Measurements from ENCODE around the gene ADH1A. TPM values are rescaled to one million over a fixed set of nuclear protein-coding genes. Genes with fewer than 3 reads are reported as not detected.

Gene ADH1A
- polyA plus RNA-seq, 1 of the 3 experiments (the other 2 are of a cell fraction), result not detected

DNA sequence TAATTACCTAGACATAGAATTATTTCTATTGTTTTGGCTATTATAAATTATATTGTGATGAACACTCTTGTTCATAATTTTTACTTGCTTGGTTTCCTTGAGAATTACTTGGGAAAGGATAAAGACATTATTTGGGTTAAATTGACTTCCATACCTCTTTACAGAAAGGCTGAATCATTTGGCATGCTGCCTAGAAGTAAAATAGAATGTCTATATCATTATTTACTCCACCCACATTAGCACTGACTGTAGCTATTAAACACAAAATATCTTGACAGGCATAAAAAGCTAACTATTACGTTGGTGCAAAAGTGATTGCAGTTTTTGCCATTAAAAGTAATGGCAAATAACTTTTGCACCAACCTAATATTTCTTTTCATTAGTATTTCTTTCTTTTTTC lies 42.1 kb downstream of the ADH1A start:
- Histone ChIP-seq H3K4me1 (ENCODE audit: control insufficient read depth in 1 of 2, insufficient read depth in 2 of 2, low read depth in 1 of 2, low read length in 1 of 2) (no peaks in the 10 kb centered on the region), H3K4me3 (ENCODE audit: low read depth in 2 of 2, low read length in 1 of 2) (no peak overlapping the region), H3K9me2 (no peaks in the 10 kb centered on the region), H3K36me3 (replicated peaks in 1 of 2; ENCODE audit: control insufficient read depth in 1 of 2, insufficient read depth in 2 of 2, low read length in 1 of 2) (no peaks in the 10 kb centered on the region), H3K27me3 (ENCODE audit: insufficient read depth) (no peaks in the 10 kb centered on the region), H3K9ac (no peak overlapping the region), H3F3A (replicated peaks; ENCODE audit: insufficient read depth) (no peaks in the 10 kb centered on the region), H3K9me3 (0 out of 2 replicates have a peak, but pooled peaks cover 4% of the 10 kb centered on the region), H2AFZ (ENCODE audit: low read depth) (no peak overlapping the region), H3K79me2 (ENCODE audit: insufficient read depth) (no peaks in the 10 kb centered on the region), H3K4me2 (no peak overlapping the region), H4K20me1 (ENCODE audit: insufficient read depth) (no peaks in the 10 kb centered on the region), H3K27ac (ENCODE audit: low read depth in 2 of 2, low read length in 1 of 2) (no peak overlapping the region)
- ChIA-PET POLR2A (no interaction called here), CTCF (no interaction called here)
- 63% methylated on average over 1 of the region's 1 CpG for WGBS (ENCODE audit: low lambda C conversion rate)
- TF ChIP-seq RCOR1 (IDR thresholded peaks at IDR 0.05; ENCODE audit: low read length), result no peak
- no peak for TF ChIP-seq TEAD4 (IDR thresholded peaks at IDR 0.05; ENCODE audit: borderline replicate concordance, insufficient read depth)
- no peak for DNase-seq

DNA sequence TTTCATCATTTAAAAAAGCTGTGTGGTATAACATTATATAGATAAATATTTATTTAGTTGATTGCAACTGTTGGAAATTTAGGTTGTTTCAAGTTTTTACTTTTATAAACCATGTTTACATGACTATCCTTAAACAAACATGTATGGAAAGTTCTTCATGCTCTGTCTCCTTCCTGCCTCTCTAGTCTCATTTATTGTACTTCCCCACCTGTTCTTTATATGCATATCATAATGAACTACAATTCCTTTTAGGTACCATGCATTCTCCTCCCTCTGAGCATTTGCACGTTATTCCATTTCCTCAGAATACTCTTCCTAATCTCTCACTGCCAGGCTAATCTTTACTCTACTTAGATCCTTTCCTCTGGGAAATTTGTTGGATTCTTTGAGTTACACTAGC lies 54.8 kb downstream of the ADH1A start:
- ChIA-PET POLR2A (no interaction called here), CTCF (no interaction called here)
- no peak for DNase-seq
- no peaks in the 10 kb centered on the region for H3K4me1 ChIP-seq (ENCODE audit: control insufficient read depth in 1 of 2, insufficient read depth in 2 of 2, low read depth in 1 of 2, low read length in 1 of 2)
- no peak overlapping the region for H3K9ac ChIP-seq
- no peak overlapping the region for H3K4me3 ChIP-seq (ENCODE audit: low read depth in 2 of 2, low read length in 1 of 2)
- no peaks in the 10 kb centered on the region for H3K27me3 ChIP-seq (ENCODE audit: insufficient read depth)
- H3F3A ChIP-seq (replicated peaks; ENCODE audit: insufficient read depth), result no peaks in the 10 kb centered on the region
- H3K9me2 ChIP-seq, result no peaks in the 10 kb centered on the region
- no peaks in the 10 kb centered on the region for H3K9me3 ChIP-seq
- TF ChIP-seq SMC3 (IDR thresholded peaks at IDR 0.05; ENCODE audit: low read depth, low read length) (no peak), EZH2phosphoT487 (IDR thresholded peaks at IDR 0.05; ENCODE audit: borderline replicate concordance, low read depth) (no peak), CHD2 (IDR thresholded peaks at IDR 0.05; ENCODE audit: low read length, partially characterized antibody) (no peak), TEAD4 (IDR thresholded peaks at IDR 0.05; ENCODE audit: borderline replicate concordance, insufficient read depth) (no peak), ELF1 (IDR thresholded peaks at IDR 0.05) (no peak), TAF1 (IDR thresholded peaks at IDR 0.05; ENCODE audit: borderline replicate concordance, low read depth, low read length) (no peak), YY1 (IDR thresholded peaks at IDR 0.05; ENCODE audit: low read depth) (no peak), MXI1 (IDR thresholded peaks at IDR 0.05; ENCODE audit: low read depth, low read length) (no peak), RCOR1 (IDR thresholded peaks at IDR 0.05; ENCODE audit: low read length) (no peak), TCF12 (IDR thresholded peaks at IDR 0.05) (no peak), SIN3A (IDR thresholded peaks at IDR 0.05; ENCODE audit: borderline replicate concordance, low read depth, low read length) (no peak)
- H3K4me2 ChIP-seq, result no peak overlapping the region
- no peak overlapping the region for H3K27ac ChIP-seq (ENCODE audit: low read depth in 2 of 2, low read length in 1 of 2)
- no peaks in the 10 kb centered on the region for H3K36me3 ChIP-seq (replicated peaks in 1 of 2; ENCODE audit: control insufficient read depth in 1 of 2, insufficient read depth in 2 of 2, low read length in 1 of 2)
- 0% methylated on average over 1 of the region's 1 CpG for WGBS (ENCODE audit: low lambda C conversion rate)
- no peaks in the 10 kb centered on the region for H3K79me2 ChIP-seq (ENCODE audit: insufficient read depth)
- no peak overlapping the region for H2AFZ ChIP-seq (ENCODE audit: low read depth)
- no peaks in the 10 kb centered on the region for H4K20me1 ChIP-seq (ENCODE audit: insufficient read depth)

DNA sequence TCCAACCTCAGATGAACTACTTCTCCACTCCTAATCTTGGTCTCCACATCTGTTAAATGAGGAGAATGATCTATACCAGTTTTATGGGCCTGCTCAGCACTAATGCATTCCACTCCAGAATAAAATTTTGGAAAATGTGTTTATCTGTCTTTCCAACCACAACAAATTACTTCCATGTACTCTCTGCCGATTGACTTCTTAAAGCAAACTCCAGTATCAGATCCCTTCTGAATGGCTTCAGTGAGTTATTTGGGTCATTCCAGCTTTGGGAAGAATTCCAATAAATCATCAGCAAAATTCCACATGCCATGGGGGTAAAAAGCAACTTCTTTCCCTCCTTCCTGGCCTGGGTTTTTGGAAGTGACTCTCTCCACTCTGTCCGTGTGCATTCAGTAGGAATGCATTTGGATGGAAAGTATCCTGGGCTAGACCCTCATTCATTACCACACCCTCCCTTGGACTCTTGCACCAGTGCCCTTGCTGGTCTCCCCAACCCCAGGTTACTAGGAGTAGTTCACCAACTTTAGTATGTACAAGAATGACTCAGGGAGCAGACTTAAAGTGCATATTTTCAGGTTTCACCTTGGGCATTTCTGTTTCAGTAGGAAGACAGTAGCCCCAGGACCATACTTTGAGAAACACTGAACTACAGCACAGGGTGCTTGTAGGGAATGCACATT lies 56.3 kb downstream of the ADH1A start:
- CTCF ChIA-PET, result no interaction called here
- Histone ChIP-seq H3K79me2 (ENCODE audit: insufficient read depth) (no peaks in the 10 kb centered on the region), H3K36me3 (replicated peaks in 1 of 2; ENCODE audit: control insufficient read depth in 1 of 2, insufficient read depth in 2 of 2, low read length in 1 of 2) (no peaks in the 10 kb centered on the region), H3K9ac (no peak overlapping the region), H3K27me3 (ENCODE audit: insufficient read depth) (no peaks in the 10 kb centered on the region), H3K4me3 (ENCODE audit: low read depth in 2 of 2, low read length in 1 of 2) (no peak overlapping the region), H3K27ac (ENCODE audit: low read depth in 2 of 2, low read length in 1 of 2) (no peak overlapping the region), H3F3A (replicated peaks; ENCODE audit: insufficient read depth) (no peaks in the 10 kb centered on the region), H3K9me3 (no peaks in the 10 kb centered on the region), H3K4me1 (ENCODE audit: control insufficient read depth in 1 of 2, insufficient read depth in 2 of 2, low read depth in 1 of 2, low read length in 1 of 2) (no peaks in the 10 kb centered on the region), H2AFZ (ENCODE audit: low read depth) (no peak overlapping the region), H3K9me2 (no peaks in the 10 kb centered on the region), H3K4me2 (no peak overlapping the region), H4K20me1 (ENCODE audit: insufficient read depth) (no peaks in the 10 kb centered on the region)
- TF ChIP-seq FOXJ3 (CRISPR knock-in tag; IDR thresholded peaks at IDR 0.05), result no peak
- TF ChIP-seq RCOR1 (IDR thresholded peaks at IDR 0.05; ENCODE audit: low read length), result no peak
- TF ChIP-seq FOSL2 (IDR thresholded peaks at IDR 0.05; ENCODE audit: borderline replicate concordance, low read depth), result no peak
- no peak for TF ChIP-seq EZH2phosphoT487 (IDR thresholded peaks at IDR 0.05; ENCODE audit: borderline replicate concordance, low read depth)
- no peak for TF ChIP-seq GATA2 (CRISPR knock-in tag; IDR thresholded peaks at IDR 0.05)
- TF ChIP-seq, protein P1, sequence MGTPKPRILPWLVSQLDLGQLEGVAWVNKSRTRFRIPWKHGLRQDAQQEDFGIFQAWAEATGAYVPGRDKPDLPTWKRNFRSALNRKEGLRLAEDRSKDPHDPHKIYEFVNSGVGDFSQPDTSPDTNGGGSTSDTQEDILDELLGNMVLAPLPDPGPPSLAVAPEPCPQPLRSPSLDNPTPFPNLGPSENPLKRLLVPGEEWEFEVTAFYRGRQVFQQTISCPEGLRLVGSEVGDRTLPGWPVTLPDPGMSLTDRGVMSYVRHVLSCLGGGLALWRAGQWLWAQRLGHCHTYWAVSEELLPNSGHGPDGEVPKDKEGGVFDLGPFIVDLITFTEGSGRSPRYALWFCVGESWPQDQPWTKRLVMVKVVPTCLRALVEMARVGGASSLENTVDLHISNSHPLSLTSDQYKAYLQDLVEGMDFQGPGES (IDR thresholded peaks at IDR 0.05; ENCODE audit: low read depth, low read length), result no peak
- no peak for TF ChIP-seq MEF2A (IDR thresholded peaks at IDR 0.05; ENCODE audit: borderline replicate concordance, low read depth)
- TF ChIP-seq NFIC (IDR thresholded peaks at IDR 0.05; ENCODE audit: borderline replicate concordance), result no peak
- TF ChIP-seq YY1 (IDR thresholded peaks at IDR 0.05; ENCODE audit: low read depth), result no peak
- TF ChIP-seq, protein P2, sequence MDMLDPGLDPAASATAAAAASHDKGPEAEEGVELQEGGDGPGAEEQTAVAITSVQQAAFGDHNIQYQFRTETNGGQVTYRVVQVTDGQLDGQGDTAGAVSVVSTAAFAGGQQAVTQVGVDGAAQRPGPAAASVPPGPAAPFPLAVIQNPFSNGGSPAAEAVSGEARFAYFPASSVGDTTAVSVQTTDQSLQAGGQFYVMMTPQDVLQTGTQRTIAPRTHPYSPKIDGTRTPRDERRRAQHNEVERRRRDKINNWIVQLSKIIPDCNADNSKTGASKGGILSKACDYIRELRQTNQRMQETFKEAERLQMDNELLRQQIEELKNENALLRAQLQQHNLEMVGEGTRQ (IDR thresholded peaks at IDR 0.05; ENCODE audit: borderline replicate concordance, low read depth, low read length), result no peak
- TF ChIP-seq SIN3A (IDR thresholded peaks at IDR 0.05; ENCODE audit: borderline replicate concordance, low read depth, low read length), result no peak
- no peak for TF ChIP-seq EP300 (IDR thresholded peaks at IDR 0.05; ENCODE audit: borderline replicate concordance in 1 of 2, low read depth in 1 of 2, low read length in 1 of 2)
- no peak for TF ChIP-seq TEAD4 (IDR thresholded peaks at IDR 0.05; ENCODE audit: borderline replicate concordance, insufficient read depth)
- no peak for DNase-seq
- POLR2A ChIA-PET, result no interaction called here
- WGBS (ENCODE audit: low lambda C conversion rate), result 5% methylated on average over 2 of the region's 2 CpGs
